ENCODE measurements around the gene KRTAP10-1.
"Not testable (repeated sequence)": the region's sequence is repeated elsewhere in the genome, so short reads cannot be mapped to it uniquely, and the experiment has no call there.

Gene KRTAP10-1

GRCh38 chr21:44571844-44572782 lies 32.1 kb upstream of the KRTAP10-1 start:
- no peak for DNase-seq (ENCODE audit: low read depth in 4 of 4, low spot score in 1 of 4)

DNA sequence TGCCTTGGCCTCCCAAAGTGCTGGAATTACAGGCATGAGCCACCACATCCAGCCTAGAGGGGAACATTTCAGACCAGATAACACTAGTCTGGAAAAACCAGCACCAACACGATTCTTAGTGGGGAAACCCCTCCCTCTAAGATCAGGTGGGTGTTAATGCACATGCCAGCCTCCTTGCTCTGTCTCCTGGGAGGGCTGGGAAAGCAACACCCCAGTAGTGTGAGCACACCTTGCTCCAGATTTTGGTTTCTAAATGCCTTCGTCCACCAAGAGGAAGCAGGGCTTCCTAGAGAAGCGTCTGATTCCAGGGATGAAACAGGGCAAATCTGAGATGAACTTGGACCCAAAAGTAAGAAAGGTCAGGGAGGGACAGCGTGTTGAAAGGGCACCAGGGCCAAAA lies 31.3 kb upstream of the KRTAP10-1 start:
- no peak for DNase-seq (ENCODE audit: low read depth in 4 of 4, low spot score in 1 of 4)

- DNase-seq (ENCODE audit: low read depth in 4 of 4, low spot score in 1 of 4): no peak
Observed at GRCh38 chr21:44569861-44570517, 30.0 kb upstream of the KRTAP10-1 start.

DNA sequence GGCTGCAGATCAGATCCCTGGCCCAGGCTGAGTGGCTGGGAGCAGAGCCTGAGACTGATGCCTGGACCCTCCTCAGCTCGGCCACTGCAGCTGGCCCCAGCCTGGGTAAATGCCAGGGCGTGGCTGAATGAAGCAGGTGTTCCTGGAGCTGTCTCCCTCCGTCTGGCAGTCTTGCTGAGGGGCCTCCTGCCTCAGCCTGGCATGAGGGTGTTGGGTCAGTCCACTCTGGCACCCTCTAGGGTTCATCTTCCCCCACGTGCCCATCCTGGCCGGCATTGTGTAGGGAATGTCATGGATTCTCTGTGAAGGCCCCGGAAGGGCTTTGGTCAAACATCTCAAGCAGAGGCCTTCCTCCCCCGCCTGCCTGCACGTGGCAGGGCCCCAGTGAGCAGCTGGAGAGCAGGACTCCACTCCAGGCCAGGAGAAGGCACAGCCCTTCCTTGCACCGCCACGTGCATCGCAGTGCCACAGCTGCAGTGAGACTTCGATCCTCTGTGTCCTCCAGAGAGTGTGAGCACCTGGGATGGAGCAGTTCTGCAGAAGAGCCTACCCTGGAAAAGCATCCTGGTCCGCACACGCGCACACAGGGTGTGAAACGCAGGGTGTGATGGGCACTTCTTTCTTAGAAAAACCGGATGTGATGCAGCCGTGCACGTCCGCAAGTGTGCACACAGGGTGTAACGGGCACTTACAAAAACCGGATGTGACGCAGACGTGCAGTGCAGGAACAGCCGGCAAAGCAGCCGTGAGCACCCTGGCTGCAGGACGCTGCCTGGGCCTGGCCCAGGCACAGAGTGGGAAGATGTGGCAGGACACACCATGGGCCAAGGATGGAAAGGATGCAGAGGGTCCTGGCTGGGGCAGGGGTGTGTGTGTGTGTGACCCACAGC lies 28.9 kb upstream of the KRTAP10-1 start:
- no peak for DNase-seq (ENCODE audit: low read depth in 4 of 4, low spot score in 1 of 4)

- DNase-seq (ENCODE audit: low read depth in 4 of 4, low spot score in 1 of 4): no peak
Observed at GRCh38 chr21:44568261-44568660, 28.3 kb upstream of the KRTAP10-1 start.

GRCh38 chr21:44567481-44568171 lies 27.6 kb upstream of the KRTAP10-1 start:
- DNase-seq (ENCODE audit: low read depth in 4 of 4, low spot score in 1 of 4): no peak

DNA sequence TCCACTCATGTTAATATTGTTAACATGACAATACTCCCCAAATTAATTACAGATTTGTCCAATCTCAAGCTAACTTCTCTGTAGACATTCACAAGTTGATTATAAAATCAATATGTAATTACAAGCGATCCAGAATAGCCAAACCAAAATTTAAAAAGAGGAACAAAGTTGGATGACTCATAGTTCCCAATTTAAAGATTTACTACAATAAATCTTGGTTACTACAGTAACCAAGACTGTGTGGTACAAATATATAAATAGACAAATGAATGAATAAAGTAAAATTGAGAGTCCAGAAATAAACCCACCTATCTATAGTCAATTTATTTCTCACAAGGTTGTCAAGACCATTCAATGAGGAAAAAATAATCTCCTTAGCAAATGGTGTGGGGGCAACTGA lies 26.4 kb upstream of the KRTAP10-1 start:
- DNase-seq (ENCODE audit: low read depth in 4 of 4, low spot score in 1 of 4): no peak

GRCh38 chr21:44564886-44565598 lies 25.0 kb upstream of the KRTAP10-1 start:
- DNase-seq (ENCODE audit: low read depth in 4 of 4, low spot score in 1 of 4): no peak

GRCh38 chr21:44564099-44564498 lies 24.1 kb upstream of the KRTAP10-1 start:
- DNase-seq (ENCODE audit: low read depth in 4 of 4, low spot score in 1 of 4): no peak

GRCh38 chr21:44558695-44559094 lies 18.7 kb upstream of the KRTAP10-1 start, which contains the start of gene KRTAP10-3:
Gene KRTAP10-3, minus strand, starts transcription at chr21:44558795. Its CDS starts 80 bp downstream, at chr21:44558715.
- no peak for DNase-seq (ENCODE audit: low read depth in 4 of 4, low spot score in 1 of 4)

DNA sequence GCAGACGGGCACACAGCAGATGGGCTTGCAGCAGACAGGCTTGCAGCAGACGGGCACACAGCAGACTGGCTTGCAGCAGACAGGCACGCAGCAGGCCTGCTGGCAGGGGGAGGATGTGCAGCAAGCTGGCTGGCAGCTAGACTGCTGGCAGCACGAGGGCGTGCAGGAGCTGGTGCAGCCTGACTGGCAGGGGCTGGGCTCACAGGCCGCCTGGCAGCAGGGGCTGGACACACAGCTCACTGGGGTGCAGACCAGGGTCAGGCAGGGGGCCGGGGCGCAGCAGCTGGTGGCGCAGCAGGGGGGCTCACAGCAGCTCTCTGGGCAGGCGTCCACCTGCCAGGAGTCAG lies 18.3 kb upstream of the KRTAP10-1 start:
- not testable (repeated sequence) for DNase-seq (ENCODE audit: low read depth in 4 of 4, low spot score in 1 of 4)

- DNase-seq (ENCODE audit: low read depth in 4 of 4, low spot score in 1 of 4): no peak
Observed at GRCh38 chr21:44557491-44558328, 17.7 kb upstream of the KRTAP10-1 start.

DNA sequence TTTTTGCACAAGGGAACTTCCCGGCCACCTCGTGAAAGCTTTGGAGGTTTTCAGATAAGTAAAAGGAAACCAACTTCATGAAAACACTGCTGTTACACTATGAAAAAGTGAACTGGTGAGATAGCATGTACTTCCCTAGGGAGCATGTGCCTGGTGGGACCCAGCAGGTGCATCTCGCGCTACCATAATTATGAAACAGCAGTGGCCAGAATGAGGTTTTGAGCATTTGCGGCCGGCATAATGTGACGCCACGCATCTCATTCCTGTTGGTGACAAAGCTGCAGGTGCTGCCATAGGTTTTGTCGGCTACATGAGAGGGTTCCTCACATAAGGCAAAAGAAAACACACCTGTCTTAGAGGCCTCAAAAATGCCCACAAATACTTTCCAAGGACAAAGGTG lies 16.9 kb upstream of the KRTAP10-1 start:
- no peak for DNase-seq (ENCODE audit: low read depth in 4 of 4, low spot score in 1 of 4)

DNA sequence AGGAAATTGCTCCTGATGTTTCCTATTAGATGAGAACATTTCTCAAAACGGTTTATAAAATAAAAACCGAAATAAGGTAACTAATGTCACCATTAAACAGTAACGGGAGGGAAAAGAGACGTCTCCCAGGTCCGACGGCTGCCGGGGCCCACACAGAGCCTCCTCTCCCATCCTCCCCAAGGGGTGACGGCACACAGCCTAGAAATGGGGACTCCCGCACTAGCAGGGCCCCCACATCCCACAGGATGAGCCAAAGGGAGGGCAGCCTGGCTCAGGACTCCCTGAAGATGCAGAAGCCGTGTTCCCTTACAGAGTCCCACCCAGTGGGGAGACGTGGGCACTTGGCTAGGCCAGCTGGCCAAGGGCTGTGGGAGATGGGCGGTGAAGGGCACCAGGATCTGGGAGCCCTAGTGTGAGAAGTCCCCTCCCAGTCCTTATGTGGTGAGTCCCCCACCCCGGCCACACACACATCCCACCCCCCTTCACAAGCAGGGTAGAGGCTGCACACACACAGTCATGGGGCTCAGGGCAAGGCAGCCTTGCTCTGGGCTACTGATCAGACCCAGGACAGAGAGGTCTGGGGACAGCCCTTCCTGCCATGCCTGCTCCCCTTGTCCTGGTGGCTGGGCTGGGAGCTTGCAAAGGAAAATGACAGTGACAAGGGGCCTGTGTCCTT lies 15.3 kb upstream of the KRTAP10-1 start:
- no peak for DNase-seq (ENCODE audit: low read depth in 4 of 4, low spot score in 1 of 4)

GRCh38 chr21:44552681-44553080 lies 12.7 kb upstream of the KRTAP10-1 start:
- DNase-seq (ENCODE audit: low read depth in 4 of 4, low spot score in 1 of 4): no peak

- no peak for DNase-seq (ENCODE audit: low read depth in 4 of 4, low spot score in 1 of 4)
Observed at GRCh38 chr21:44552136-44552535, 12.1 kb upstream of the KRTAP10-1 start.

DNA sequence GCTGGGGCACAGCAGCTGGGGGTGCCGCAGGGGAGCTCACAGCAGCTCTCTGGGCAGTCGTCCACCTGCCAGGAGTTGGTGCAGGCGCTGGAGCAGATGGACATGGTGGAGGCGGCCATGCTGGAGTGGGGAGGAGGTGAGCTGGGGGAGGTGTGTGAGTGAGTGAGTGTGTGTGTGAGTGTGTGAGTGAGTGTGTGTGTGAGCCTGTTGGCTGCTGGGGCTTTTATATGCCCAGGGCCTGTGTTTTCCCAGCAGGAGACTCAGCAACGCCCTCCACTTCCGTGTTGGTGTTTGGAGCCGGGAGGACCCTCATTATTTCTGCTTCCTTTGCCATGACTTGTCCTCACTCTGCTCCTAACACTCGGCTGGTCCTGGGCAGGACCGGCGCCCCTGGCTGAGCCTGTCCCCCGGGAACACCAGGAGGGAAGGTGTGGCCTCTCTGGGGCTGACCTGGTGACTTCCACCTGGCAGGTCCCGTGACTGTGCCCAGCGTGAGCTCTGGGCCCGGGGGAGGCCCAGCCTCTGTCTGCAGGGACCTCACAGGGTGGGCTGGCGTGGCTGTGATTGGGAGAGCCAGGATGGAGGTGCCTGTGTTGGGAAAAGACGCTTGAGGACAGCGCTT lies 11.5 kb upstream of the KRTAP10-1 start, which contains the start of gene KRTAP10-2:
Gene KRTAP10-2 (minus strand): TSS at position 166 of the 622 bp plus-strand sequence. CDS start 47 bp downstream, at position 119.
- no peak for DNase-seq (ENCODE audit: low read depth in 4 of 4, low spot score in 1 of 4)

DNA sequence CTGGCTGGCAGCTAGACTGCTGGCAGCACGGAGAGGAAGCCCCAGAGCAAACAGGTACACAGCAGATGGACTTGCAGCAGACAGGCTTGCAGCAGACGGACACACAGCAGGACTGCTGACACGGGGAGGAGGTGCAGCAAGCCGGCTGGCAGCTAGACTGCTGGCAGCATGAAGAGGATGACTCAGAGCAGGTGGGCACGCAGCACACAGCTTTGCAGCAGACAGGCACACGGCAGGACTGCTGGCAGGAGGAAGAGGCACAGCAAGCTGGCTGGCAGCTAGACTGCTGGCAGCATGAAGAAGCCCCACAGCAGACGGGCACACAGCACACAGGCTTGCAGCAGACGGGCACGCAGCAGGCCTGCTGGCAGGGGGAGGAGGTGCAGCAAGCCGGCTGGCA lies 10.8 kb upstream of the KRTAP10-1 start:
- no peak for DNase-seq (ENCODE audit: low read depth in 4 of 4, low spot score in 1 of 4)
